Astrocyte of the cerebellum (primary cell): ENCODE results near the gene MSANTD2.

ENCODE experiments used
- DNase-seq: peaks from one replicate; pipeline ENCODE4 v3.0.0-alpha.2; 2011; ENCODE audit warnings: low read depth
- H3K4me3 ChIP-seq: 2 replicates; pipeline ENCODE4 v1.5.1; 2011; ENCODE audit warnings: mild to moderate bottlenecking, low read depth, low read length, moderate library complexity
- CTCF ChIP-seq: IDR thresholded peaks from 2 replicates; pipeline ENCODE4 v1.5.1; 2012; ENCODE audit warnings: low read length, low read depth, moderate library complexity, mild to moderate bottlenecking; ENCODE audit errors: missing control alignments
- in situ Hi-C: cut with HindIII; loops from 2 replicates; pipeline ENCODE4 v1.10.0; 2017; ENCODE audit warnings: low sequenced_read_pairs

MSANTD2 gene

DNA sequence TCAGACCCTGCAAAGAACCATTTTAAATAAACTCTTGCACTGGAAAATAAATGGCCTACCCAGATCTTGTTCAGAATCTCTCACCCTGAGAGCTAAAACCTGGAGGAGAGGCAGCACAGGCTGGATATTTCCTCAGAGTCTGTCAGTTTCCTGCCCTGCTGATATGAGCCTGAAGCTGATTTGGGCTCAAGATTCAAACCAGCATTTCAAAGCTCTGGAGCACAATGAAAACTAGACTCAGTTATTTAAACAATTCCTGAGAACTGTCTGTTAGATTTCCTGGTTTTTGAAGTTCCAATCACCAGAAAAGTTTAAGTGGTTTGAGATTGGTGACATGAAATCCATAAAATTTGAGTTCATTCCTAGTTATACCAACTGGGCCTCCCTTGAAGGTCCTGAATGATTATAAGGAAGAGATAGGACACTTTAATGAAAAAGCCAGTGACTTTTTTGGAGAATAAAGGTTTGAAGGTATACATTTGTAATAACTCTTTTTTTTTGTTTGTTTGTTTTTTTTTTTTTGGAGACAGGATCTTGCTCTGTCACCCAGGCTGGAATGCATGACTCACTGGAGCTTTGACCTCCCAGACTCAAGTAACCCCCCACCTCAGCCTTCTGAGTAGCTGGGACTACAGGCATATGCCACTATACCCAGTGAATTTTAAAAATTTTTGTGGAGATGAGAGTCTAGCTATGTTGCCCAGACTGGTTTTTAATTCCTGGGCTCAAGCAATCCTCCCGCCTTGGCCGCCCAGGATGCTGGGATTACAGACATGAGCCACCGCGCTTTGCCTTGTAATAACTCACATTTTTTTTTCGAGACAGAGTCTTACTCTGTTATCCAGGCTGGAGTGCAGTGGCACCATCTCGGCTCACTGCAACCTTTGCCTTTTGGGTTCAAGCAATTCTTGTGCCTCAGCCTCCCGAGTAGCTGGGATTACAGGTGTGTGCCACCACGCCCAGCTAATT lies 30.1 kb downstream of the MSANTD2 start:
- DNase-seq: no peak
- no peak for TF ChIP-seq CTCF
- no peak overlapping the region for H3K4me3 ChIP-seq
- in situ Hi-C loops: no loop called here

GRCh38 chr11:124768914-124769313 lies 31.3 kb downstream of the MSANTD2 start:
- no peak for TF ChIP-seq CTCF
- no peak for DNase-seq
- in situ Hi-C loops: no loop called here
- no peak overlapping the region for H3K4me3 ChIP-seq

- no peak for TF ChIP-seq CTCF
- no peak for DNase-seq
- in situ Hi-C loops: no loop called here
- H3K4me3 ChIP-seq: no peak overlapping the region
These were observed 34.0 kb downstream of the MSANTD2 start for GRCh38 chr11:124766156-124766555.

GRCh38 chr11:124763156-124763947 lies 36.9 kb downstream of the MSANTD2 start:
- in situ Hi-C loops: no loop called here
- peak; percentile 67 for DNase-seq
- peak overlapping the region; percentile 40 for H3K4me3 ChIP-seq
- peak; percentile 80 for TF ChIP-seq CTCF

- peak overlapping the region; percentile 40 for H3K4me3 ChIP-seq
- no peak for DNase-seq
- in situ Hi-C loops: no loop called here
- TF ChIP-seq CTCF: no peak
These were observed 37.5 kb downstream of the MSANTD2 start for GRCh38 chr11:124762624-124763155.

DNA sequence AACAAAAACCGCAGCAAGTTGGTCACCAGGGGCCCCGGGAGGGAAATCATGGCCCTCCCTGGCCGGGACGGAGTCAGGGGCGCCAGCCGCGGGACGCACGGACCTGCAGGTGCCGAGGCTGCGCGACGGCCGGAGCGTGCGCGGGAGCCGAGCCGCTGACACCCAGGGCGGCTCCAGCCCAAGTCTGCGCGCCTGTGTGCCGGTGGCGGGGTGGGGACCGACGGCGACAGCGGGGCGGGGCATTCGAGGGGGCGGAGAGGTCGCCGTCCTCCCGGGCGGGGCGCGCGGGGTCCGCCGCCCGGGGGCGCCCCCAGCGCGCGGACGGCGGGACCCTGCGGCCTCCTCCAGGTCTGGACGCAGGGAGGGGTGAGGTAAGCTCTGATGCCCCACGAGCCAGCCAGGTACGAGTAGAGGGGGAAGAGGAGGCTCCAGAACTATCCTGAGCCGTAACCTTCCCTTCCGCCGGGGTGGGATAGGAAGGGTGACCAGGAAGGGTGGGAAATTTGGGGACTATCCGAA lies 38.0 kb downstream of the MSANTD2 start, which contains the start of gene ESAM:
Gene ESAM, minus strand, starts transcription at position 186 of the 519 bp plus-strand sequence. Its CDS starts 136 bp downstream, at position 50.
- in situ Hi-C loops: no loop called here
- H3K4me3 ChIP-seq: peak within 1 kb of the TSS; percentile 40
- DNase-seq: no peak
- no peak for TF ChIP-seq CTCF
